IPS-20b (cell line): ENCODE results near the gene VPS52.

Source experiments
- H3K27ac ChIP-seq: one replicate; pipeline ENCODE4 v1.5.1; 2013; ENCODE audit warnings: low read length
- H3K27me3 ChIP-seq: 2 replicates; pipeline ENCODE4 v1.6.1; 2013; ENCODE audit warnings: mild to moderate bottlenecking, low read length, inconsistent platforms; ENCODE audit not compliant: insufficient read depth
- H3K36me3 ChIP-seq: 2 replicates; pipeline ENCODE4 v1.6.1; 2013; ENCODE audit warnings: low read depth, mild to moderate bottlenecking, inconsistent platforms, low read length, moderate library complexity; ENCODE audit not compliant: insufficient read depth
- H3K4me1 ChIP-seq: 2 replicates; pipeline ENCODE4 v1.6.1; 2013; ENCODE audit warnings: mild to moderate bottlenecking, control low read depth, inconsistent platforms, low read length, moderate library complexity; ENCODE audit not compliant: insufficient read depth
- H3K4me3 ChIP-seq: 2 replicates; pipeline ENCODE4 v1.5.1; 2013; ENCODE audit warnings: mild to moderate bottlenecking, low read length, inconsistent platforms
- H3K9ac ChIP-seq: 2 replicates; pipeline ENCODE4 v1.6.1; 2013; ENCODE audit warnings: low read depth, mild to moderate bottlenecking, inconsistent platforms, low read length, moderate library complexity
- H3K9me3 ChIP-seq: 2 replicates; pipeline ENCODE4 v1.6.1; 2013; ENCODE audit warnings: mild to moderate bottlenecking, low read depth, low read length, inconsistent platforms; ENCODE audit not compliant: insufficient read depth

Gene VPS52

DNA sequence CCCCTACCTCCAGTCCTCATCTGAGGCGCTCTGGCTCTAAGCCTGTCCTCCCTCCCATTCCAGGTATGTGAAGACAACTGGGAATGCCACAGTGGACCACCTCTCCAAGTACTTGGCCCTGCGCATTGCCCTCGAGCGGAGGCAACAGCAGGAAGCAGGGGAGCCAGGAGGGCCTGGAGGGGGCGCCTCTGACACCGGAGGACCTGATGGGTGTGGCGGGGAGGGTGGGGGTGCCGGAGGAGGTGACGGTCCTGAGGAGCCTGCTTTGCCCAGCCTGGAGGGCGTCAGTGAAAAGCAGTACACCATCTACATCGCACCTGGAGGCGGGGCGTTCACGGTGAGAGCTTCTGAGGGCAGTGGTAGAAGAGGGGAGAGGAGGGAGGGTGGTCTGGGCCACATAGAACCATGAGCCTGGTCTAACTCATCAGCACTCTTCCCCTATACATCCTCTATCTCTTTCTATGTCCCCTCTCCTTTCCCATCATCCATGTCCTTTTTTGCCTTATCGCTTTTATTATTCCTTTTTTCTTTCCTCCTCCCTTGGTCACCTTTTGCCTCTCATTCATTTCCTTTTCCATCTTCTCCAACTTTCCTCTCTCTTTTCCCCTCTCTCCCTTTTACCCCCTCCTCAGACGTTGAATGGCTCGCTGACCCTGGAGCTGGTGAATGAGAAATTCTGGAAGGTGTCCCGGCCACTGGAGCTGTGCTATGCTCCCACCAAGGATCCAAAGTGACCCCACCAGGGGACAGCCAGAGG is 59.8 kb downstream of the VPS52 start:
- H3K4me1 ChIP-seq: peaks cover 12% of the 10 kb centered on the region; the same call in 1 of the 2 replicates
- peaks cover 75% of the 10 kb centered on the region for H3K27me3 ChIP-seq
- no peak overlapping the region for H3K4me3 ChIP-seq
- no peaks in the 10 kb centered on the region for H3K9me3 ChIP-seq
- H3K36me3 ChIP-seq: peaks cover 17% of the 10 kb centered on the region
- H3K9ac ChIP-seq: no peak overlapping the region
- H3K27ac ChIP-seq: no peak overlapping the region

DNA sequence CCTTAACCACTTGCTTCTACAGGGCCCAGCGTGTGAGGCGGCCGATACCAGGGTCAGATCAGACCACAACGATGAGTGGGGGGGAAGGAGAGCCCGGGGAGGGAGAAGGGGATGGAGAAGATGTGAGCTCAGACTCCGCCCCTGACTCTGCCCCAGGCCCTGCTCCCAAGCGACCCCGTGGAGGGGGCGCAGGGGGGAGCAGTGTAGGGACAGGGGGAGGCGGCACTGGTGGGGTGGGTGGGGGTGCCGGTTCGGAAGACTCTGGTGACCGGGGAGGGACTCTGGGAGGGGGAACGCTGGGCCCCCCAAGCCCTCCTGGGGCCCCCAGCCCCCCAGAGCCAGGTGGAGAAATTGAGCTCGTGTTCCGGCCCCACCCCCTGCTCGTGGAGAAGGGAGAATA is 60.5 kb downstream of the VPS52 start:
- Histone ChIP-seq H3K9ac (no peak overlapping the region), H3K36me3 (peaks cover 17% of the 10 kb centered on the region), H3K4me1 (peaks cover 12% of the 10 kb centered on the region; the same call in 1 of the 2 replicates), H3K4me3 (no peak overlapping the region), H3K27me3 (peaks cover 75% of the 10 kb centered on the region), H3K9me3 (no peaks in the 10 kb centered on the region), H3K27ac (no peak overlapping the region)

DNA sequence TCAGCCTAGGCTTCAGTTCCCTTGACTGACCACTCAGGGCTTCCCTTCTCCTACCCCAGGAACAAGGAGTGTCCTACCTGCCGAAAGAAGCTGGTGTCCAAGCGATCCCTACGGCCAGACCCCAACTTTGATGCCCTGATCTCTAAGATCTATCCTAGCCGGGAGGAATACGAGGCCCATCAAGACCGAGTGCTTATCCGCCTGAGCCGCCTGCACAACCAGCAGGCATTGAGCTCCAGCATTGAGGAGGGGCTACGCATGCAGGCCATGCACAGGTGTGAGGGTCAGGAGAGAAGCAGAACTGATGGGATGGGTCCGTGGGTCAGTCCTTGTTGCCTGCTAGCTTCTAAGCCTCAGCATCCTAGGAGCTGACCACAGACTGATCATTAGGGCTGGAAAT is 61.8 kb downstream of the VPS52 start:
- H3K4me3 ChIP-seq: no peak overlapping the region
- H3K27me3 ChIP-seq: peaks cover 75% of the 10 kb centered on the region
- peaks cover 17% of the 10 kb centered on the region for H3K36me3 ChIP-seq
- no peak overlapping the region for H3K27ac ChIP-seq
- no peaks in the 10 kb centered on the region for H3K9me3 ChIP-seq
- H3K4me1 ChIP-seq: peaks cover 17% of the 10 kb centered on the region; the same call in 1 of the 2 replicates
- no peak overlapping the region for H3K9ac ChIP-seq

DNA sequence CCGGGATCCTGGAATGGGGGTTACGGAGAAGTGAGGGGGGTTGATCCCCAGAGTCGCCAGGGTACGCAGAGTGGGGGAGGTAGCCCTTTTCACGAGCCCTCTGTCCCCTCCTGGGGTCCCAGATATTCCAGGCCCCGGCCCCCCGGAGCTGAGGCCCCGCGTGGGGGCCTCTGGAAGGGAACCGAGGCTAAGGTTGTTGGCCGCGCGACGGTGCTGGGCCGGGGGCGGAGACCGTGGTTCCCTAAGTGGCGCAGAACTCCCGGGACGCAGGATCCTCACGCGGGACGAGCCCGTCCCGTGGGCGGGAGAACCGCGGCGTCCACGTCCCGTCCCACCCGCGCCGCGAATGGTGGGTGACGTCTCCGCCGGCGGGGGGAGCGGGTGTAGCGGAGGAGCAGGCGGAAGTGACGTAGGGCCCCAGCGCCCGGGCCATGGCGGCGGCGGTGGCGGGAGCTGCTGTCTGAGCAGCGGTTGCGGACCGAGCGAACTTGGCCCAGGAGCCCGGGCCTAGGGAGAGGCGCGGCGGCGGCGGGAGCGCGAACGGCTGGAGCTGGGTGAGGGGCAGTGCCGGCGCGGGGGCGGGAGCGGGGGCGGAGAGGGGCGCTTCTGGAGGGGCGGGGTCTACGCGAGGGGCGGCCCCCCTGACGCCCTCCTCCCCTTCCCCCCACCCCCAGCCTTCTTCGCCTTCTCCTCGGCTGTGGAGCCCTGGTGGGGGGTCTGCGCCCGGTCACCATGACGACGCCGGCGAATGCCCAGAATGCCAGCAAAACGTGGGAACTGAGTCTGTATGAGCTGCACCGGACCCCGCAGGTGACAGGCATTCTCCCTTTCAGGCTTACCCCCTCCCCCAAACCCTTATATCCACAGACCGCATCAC is 63.3 kb downstream of the VPS52 start, which contains the start of gene RING1:
RING1 (plus strand) TSS at position 410 of the 877 bp plus-strand sequence; CDS start at position 733, 323 bp downstream.
- H3K27me3 ChIP-seq: peaks cover 60% of the 10 kb centered on the region
- H3K27ac ChIP-seq: no peak within 1 kb of the TSS

DNA sequence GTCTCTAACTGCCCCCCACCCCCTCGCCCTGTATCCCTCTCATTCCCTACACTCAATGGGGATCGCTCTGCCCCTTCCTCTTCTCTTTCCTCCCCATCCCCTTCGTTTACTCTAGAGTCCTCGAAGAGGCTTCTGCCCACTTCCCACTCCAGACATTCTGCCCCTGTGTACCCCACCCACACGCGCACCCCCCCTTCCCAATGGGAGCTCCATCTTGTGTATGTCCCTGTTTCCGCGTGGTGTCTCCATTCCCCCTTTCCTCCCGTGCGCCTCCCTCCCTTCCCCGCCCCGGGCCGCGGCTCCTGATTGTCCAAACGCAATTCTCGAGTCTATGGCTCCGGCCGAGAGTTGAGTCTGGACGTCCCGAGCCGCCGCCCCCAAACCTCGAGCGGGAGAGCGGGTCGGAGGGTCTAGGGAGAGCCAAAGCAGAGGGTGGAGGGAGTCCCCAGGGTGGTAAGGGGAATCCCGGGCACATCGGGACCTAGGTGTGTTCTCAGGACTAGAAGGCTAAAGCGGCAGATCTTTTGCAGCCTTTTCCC is 64.1 kb downstream of the VPS52 start:
- H3K36me3 ChIP-seq: peaks cover 31% of the 10 kb centered on the region
- peaks cover 53% of the 10 kb centered on the region for H3K27me3 ChIP-seq
- H3K4me1 ChIP-seq: peaks cover 19% of the 10 kb centered on the region
- peak overlapping the region; percentile 89 for H3K4me3 ChIP-seq
- H3K27ac ChIP-seq: no peak overlapping the region
- H3K9ac ChIP-seq: peak overlapping the region; percentile 85
- no peaks in the 10 kb centered on the region for H3K9me3 ChIP-seq

More for the DNA sequence above, 63.3 kb downstream of the VPS52 start, which contains the start of gene RING1:
- Histone ChIP-seq H3K9me3 (no peaks in the 10 kb centered on the region), H3K4me1 (peaks cover 22% of the 10 kb centered on the region), H3K36me3 (peaks cover 24% of the 10 kb centered on the region), H3K9ac (peak within 1 kb of the TSS; percentile 85), H3K4me3 (peak within 1 kb of the TSS; percentile 89)

DNA sequence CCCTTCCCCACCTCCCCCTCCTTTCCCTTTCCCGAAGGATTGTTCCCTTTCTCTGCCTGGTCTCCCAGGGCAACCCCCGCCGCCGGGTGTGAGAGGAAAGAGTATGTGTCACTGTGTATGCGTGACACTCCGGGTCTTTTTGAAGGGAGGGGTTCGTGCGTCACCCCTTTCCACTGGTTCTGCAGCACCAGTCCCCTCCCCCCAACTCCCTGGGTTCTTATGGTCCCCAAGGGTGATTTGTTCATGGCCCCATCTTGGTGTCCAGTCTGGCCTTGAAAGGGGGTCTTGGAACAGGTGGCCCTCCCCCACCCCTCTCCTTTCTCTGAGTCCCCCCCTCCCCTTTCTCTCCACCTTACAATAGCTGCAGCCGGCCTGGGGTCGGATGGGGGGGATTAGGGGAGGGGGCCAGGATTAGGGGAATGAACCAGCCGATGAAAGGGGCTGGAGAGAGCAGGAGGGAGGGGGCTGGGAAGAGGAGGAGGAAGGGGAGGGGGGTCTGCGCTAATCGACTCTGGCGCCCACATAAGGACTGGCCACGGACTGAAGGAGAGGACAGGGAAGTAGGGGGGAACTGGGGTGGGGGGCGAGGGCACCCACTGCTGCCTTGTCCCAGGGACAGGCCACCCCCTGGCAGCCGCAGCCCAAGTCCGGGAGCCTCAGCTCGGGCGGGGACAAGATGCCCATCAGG is 64.7 kb downstream of the VPS52 start:
- H3K9ac ChIP-seq: peak overlapping the region; percentile 85; the same call in 1 of the 2 replicates
- no peak overlapping the region for H3K27ac ChIP-seq
- H3K9me3 ChIP-seq: no peaks in the 10 kb centered on the region
- H3K4me3 ChIP-seq: peak overlapping the region; percentile 89; the same call in 1 of the 2 replicates
- peaks cover 16% of the 10 kb centered on the region for H3K4me1 ChIP-seq
- H3K27me3 ChIP-seq: peaks cover 46% of the 10 kb centered on the region
- H3K36me3 ChIP-seq: peaks cover 37% of the 10 kb centered on the region

DNA sequence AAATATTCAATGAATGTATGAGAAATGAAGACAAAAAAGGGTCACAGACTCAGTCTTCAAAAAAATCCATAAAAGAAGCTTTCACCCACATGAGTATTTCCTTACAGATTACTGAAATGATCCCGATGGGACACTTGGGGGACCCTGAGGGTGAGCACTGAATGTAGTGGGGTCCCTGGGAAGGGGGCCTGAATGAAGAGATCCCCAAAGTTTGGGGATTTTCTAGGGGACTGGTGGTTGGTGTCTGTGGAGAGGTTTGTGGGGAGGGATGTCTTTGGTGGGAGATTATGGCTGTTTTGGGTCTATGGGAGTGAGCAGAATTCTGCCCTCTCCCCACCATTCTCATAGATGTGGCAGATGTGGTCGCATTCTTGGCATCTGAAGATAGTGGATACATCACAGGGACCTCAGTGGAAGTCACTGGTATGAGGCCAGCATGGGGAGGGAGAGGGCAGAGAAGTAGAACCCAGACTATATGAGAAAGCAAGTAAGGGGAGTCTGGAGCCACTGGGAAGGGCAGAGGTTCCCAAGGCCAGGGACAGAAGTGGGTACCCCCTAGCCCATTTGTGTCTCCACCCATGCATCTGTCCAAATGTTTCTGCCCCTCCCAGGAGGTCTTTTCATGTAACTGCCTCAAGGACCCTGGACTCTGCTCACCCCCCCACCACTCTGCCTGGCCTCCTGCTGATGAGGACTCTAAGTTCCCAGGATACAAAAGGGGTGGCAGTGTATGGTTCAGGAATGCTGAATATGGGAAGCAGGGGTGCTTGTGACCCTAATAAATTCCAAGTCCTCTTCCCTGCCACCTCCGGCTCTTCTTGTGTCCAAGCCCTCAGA is 65.4 kb downstream of the VPS52 start:
- Histone ChIP-seq H3K36me3 (peaks cover 43% of the 10 kb centered on the region), H3K27me3 (peaks cover 39% of the 10 kb centered on the region), H3K9ac (no peak overlapping the region)

DNA sequence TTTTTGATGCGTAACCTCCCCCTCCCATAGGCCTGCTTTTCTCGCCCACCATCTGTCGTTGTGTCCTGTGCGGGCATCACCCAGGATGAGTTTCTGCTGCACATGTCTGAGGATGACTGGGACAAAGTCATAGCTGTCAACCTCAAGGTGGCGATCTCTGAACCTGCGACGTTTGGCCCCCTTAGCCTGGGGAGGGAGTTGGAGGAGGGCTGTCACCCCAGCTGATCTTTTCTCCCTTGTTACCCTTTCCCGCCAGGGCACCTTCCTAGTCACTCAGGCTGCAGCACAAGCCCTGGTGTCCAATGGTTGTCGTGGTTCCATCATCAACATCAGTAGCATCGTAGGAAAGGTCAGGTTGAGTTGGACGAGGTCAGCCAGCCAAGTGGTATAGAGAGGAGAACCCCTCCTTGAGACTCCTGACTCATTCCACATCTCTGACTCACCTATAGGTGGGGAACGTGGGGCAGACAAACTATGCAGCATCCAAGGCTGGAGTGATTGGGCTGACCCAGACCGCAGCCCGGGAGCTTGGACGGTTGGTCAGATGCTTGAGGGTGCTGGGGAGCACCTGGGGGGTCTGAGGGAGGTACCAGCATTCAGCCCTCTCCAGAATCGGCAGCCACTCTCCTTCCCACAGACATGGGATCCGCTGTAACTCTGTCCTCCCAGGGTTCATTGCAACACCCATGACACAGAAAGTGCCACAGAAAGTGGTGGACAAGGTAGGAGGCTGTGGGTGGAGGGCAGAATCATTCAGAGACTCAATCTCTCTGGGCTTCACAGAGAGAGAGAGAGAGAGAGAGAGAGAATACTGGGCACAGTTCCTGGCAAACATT is 66.3 kb downstream of the VPS52 start:
- H3K4me1 ChIP-seq: peaks cover 19% of the 10 kb centered on the region
- peak overlapping the region; percentile 87 for H3K4me3 ChIP-seq
- peaks cover 37% of the 10 kb centered on the region for H3K36me3 ChIP-seq
- peaks cover 34% of the 10 kb centered on the region for H3K27me3 ChIP-seq
- no peak overlapping the region for H3K27ac ChIP-seq
- H3K9ac ChIP-seq: peak overlapping the region; percentile 76; the same call in 1 of the 2 replicates
- no peaks in the 10 kb centered on the region for H3K9me3 ChIP-seq

More for the DNA sequence above, 65.4 kb downstream of the VPS52 start:
- H3K4me1 ChIP-seq: peaks cover 19% of the 10 kb centered on the region
- H3K4me3 ChIP-seq: no peak overlapping the region; the same call in 1 of the 2 replicates
- no peaks in the 10 kb centered on the region for H3K9me3 ChIP-seq
- no peak overlapping the region for H3K27ac ChIP-seq

DNA sequence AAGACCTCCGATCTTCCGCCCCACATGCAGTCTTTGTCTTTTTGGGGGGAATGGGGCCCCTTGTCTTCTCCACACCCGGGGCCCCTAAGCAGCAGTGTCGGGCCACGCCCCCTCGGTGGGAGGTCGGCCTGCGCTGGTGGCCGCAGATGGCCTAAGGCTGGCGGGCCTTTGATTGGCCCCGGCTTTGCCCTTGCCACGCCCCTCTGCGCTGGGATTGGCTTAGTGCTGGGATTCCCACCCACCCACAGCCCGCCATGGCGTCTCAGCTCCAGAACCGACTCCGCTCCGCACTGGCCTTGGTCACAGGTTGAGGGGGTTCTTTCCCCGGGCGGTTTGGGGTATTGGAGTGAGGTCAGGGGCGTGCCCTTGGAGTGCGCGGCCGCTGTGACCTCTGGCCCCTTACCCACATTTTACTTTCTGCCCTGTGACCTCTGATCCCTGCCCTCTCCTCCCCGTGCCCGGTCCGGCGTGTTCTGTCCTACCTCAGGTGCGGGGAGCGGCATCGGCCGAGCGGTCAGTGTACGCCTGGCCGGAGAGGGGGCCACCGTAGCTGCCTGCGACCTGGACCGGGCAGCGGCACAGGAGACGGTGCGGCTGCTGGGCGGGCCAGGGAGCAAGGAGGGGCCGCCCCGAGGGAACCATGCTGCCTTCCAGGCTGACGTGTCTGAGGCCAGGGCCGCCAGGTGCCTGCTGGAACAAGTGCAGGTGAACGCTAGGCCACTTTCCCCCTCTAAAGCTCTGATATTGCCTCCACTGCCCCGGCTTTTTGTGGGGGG is 67.1 kb downstream of the VPS52 start, which contains the start of gene HSD17B8:
HSD17B8 (plus strand) TSS at position 241 of the 776 bp plus-strand sequence; CDS start at position 255, 14 bp downstream.
- peaks cover 19% of the 10 kb centered on the region for H3K4me1 ChIP-seq
- H3K4me3 ChIP-seq: peak within 1 kb of the TSS; percentile 87
- H3K9me3 ChIP-seq: no peaks in the 10 kb centered on the region
- no peak within 1 kb of the TSS for H3K27ac ChIP-seq
- H3K9ac ChIP-seq: peak within 1 kb of the TSS; percentile 76; the same call in 1 of the 2 replicates
- H3K27me3 ChIP-seq: peaks cover 34% of the 10 kb centered on the region
- H3K36me3 ChIP-seq: peaks cover 29% of the 10 kb centered on the region
